GM12873 (cell line): ENCODE data around the gene DSCAM.

Experiments used
- CTCF ChIP-seq: IDR thresholded peaks from 2 replicates; pipeline ENCODE4 v1.5.1; 2012; ENCODE audit warnings: low read depth, mild to moderate bottlenecking, moderate library complexity, low read length, control low read depth; ENCODE audit not compliant: insufficient read depth; ENCODE audit errors: missing control alignments

Gene DSCAM

DNA sequence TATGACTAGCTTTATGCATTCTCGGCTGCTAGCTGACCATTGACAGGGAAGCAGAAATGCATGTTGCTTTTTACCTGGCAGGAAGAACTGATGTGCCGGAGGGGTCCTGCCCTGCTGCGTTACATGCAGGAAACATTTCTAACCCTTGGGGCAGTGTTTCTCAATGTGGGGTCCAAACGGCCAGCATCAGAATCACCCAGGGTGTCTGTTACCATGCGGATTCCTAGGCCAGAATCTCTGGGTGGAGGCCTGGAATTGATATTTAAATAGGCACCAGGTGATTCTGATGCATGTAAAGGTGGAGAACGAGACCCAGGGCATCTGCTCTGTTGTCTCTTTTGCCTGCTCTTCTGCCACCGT, 797.0 kb downstream of the DSCAM start:
- no peak for TF ChIP-seq CTCF

GRCh38 chr21:40049031-40049930, 797.7 kb downstream of the DSCAM start:
- no peak for TF ChIP-seq CTCF

DNA sequence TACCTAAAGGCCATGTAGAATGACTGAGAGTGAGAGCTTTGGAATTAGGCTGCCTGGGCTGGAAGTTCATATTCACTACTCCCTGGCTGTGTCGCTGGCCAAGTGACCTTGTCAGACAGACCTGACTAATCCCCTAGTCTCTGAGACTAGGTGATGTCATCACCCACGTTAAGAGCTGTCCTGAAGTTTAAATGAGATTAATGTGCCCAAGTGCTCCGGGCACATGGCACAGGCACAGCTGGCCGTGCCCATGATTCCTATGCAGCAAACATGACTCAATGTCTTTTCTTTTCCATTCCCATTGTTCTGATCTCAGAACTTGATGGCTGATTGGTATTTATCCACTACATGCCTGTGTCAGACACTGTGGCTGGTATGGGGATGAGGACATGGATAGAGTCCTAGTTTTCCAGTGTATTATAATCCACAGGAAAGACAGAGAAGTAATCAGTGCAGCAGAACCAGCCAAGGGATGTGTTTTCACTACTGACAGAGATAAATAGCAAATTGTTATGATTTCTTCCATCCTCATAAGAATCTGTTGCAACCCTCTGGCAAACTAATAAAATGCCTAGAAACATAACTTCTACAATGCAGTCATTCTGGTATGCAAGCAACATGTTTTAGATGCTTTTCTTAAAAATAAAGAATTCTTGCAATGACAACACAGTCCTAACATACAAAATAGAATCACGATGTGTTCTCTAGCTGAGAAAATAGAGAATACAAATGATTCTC, 798.8 kb downstream of the DSCAM start:
- TF ChIP-seq CTCF: no peak

- no peak for TF ChIP-seq CTCF
Observed at GRCh38 chr21:40047211-40047610, 799.7 kb downstream of the DSCAM start.

DNA sequence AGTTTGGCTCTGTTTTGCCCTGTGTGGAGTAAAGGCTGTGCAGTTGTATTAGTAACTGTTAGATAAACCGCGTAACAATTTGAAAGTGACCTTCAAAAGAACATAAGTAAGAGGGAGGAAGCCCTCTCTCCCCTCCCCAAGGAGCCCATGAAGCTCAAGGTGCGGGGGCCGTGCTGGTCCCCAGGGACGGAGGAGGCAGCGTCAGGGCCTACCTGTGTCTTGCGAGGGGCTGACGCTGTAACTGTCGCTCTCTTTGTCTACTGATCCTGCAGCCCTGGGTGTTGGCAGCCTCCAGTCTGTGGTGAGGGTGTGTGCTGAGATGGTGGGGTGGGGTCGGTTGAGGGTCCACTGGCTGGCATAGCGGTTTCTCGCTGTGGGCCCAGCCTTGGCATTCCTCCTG, 803.1 kb downstream of the DSCAM start:
- no peak for TF ChIP-seq CTCF

- TF ChIP-seq CTCF: no peak
Observed at GRCh38 chr21:40043423-40043822, 803.5 kb downstream of the DSCAM start.

GRCh38 chr21:40041446-40041845, 805.5 kb downstream of the DSCAM start:
- no peak for TF ChIP-seq CTCF
